Measurements from ENCODE around the gene PPP2R5C. TPM values are rescaled to one million over a fixed set of nuclear protein-coding genes. Genes with fewer than 3 reads are reported as not detected.

Gene PPP2R5C
- total and polyA plus RNA-seq, 9 of the 15 experiments (the other 6 are each of a cell fraction or from before 2014, with no cell fraction given) = 284 to 617 (median 395) TPM

GRCh38 chr14:101929946-101930345, 168.4 kb downstream of the PPP2R5C start:
- no peak for ATAC-seq
- TF ChIP-seq SIRT6 (IDR thresholded peaks at IDR 0.05; ENCODE audit: low read depth, low read length) = no peak
- no peak for TF ChIP-seq ESRRB (CRISPR knock-in tag; IDR thresholded peaks at IDR 0.05; ENCODE audit: borderline replicate concordance)
- no peak for TF ChIP-seq NFYB (IDR thresholded peaks at IDR 0.05; ENCODE audit: extremely low read depth, insufficient read length)
- no peak for TF ChIP-seq ZBTB1 (CRISPR knock-in tag; IDR thresholded peaks at IDR 0.05; ENCODE audit: borderline replicate concordance, low read depth)
- TF ChIP-seq FOXJ2 (tag; IDR thresholded peaks at IDR 0.05) = no peak
- TF ChIP-seq POLR2G (IDR thresholded peaks at IDR 0.05; ENCODE audit: low read depth, low read length) = peak; percentile 60
- peak; percentile 65 for TF ChIP-seq RBM22 (IDR thresholded peaks at IDR 0.05; ENCODE audit: low read depth, low read length, poor library complexity, severe bottlenecking)
- TF ChIP-seq ZNF311 (CRISPR knock-in tag; IDR thresholded peaks at IDR 0.05) = no peak
- TF ChIP-seq KLF1 (tag; IDR thresholded peaks at IDR 0.05) = no peak
- no peak for TF ChIP-seq HOXB6 (CRISPR knock-in tag; IDR thresholded peaks at IDR 0.05; ENCODE audit: borderline replicate concordance)
- no peak for TF ChIP-seq ZNF655 (CRISPR knock-in tag; IDR thresholded peaks at IDR 0.05)
- Histone ChIP-seq H3K4me3 (no peak overlapping the region), H3K9me1 (ENCODE audit: control insufficient read depth, insufficient read depth, low read length) (no peaks in the 10 kb centered on the region), H3K36me3 (ENCODE audit: control insufficient read depth, insufficient read depth, low read length) (peaks cover 18% of the 10 kb centered on the region; the same call in 2 of the 3 replicates), H3K27ac (ENCODE audit: extremely low read depth, low read depth, low read length) (no peak overlapping the region), H3K27me3 (ENCODE audit: control insufficient read depth in 2 of 2, insufficient read depth in 2 of 2, low read length in 2 of 2) (no peaks in the 10 kb centered on the region), H3K9me3 (replicated peaks; ENCODE audit: control insufficient read depth, insufficient read depth, low read depth, low read length) (no peaks in the 10 kb centered on the region), H3K9ac (ENCODE audit: insufficient read depth in 1 of 2, low read depth in 2 of 2, low read length in 2 of 2) (no peak overlapping the region), H2AFZ (ENCODE audit: low read depth, low read length) (no peak overlapping the region), H3K4me2 (ENCODE audit: insufficient read depth, low read length) (no peak overlapping the region), H3K79me2 (ENCODE audit: control insufficient read depth, insufficient read depth, low read length) (no peaks in the 10 kb centered on the region), H4K20me1 (replicated peaks; ENCODE audit: control insufficient read depth, insufficient read depth, low read length) (no peaks in the 10 kb centered on the region), H3K4me1 (replicated peaks in 1 of 2; ENCODE audit: control insufficient read depth in 2 of 2, insufficient read depth in 2 of 2, low read length in 2 of 2) (peaks cover 25 to 37% of the 10 kb centered on the region in 2 experiments; a peak in 4 of 5 replicates)
- FAIRE-seq = no peak
- WGBS (ENCODE audit: insufficient coverage, low coverage, missing lambda C conversion rate) = 76% methylated on average over 9 of the region's 9 CpGs
- BruUV-seq (replicated peaks) = no TSS peak
- POLR2A ChIA-PET = interaction anchor here (0.6 to 1.0 kb wide), 2 partner anchors 15 to 21 kb away, joined by 3 read pairs; no protein-coding TSS in a partner anchor
- no peak for DNase-seq (ENCODE audit: extremely low read depth in 1 of 4, low spot score in 3 of 4)
- intact Hi-C loops (cut with micrococcal nuclease) (no loop called here), in situ Hi-C loops (cut with MboI) (no loop called here)
- CTCF ChIA-PET (ENCODE audit: low intra/inter-chr PET ratio) = no interaction called here
